D721Med (cell line): ENCODE measurements around the gene GCG.

Experiments
- DNase-seq: peaks from one replicate; pipeline ENCODE4 v3.0.0; 2011; ENCODE audit warnings: low spot score; ENCODE audit not compliant: insufficient read length
- FAIRE-seq: peaks from 2 replicates; lab custom pipeline; 2011; peaks lifted over from hg19 to GRCh38; lab: Jason Lieb, UNC
- TF ChIP-seq, protein P1 (sequence below): IDR thresholded peaks from 2 replicates; pipeline ENCODE4 v1.5.1; 2012; ENCODE audit warnings: mild to moderate bottlenecking, control low read depth; ENCODE audit not compliant: insufficient read depth; ENCODE audit errors: missing control alignments

The GCG gene

GRCh38 chr2:162185541-162186232 is 33.6 kb upstream of the GCG start:
- FAIRE-seq, result no peak
- DNase-seq, result no peak
- TF ChIP-seq, protein P1, sequence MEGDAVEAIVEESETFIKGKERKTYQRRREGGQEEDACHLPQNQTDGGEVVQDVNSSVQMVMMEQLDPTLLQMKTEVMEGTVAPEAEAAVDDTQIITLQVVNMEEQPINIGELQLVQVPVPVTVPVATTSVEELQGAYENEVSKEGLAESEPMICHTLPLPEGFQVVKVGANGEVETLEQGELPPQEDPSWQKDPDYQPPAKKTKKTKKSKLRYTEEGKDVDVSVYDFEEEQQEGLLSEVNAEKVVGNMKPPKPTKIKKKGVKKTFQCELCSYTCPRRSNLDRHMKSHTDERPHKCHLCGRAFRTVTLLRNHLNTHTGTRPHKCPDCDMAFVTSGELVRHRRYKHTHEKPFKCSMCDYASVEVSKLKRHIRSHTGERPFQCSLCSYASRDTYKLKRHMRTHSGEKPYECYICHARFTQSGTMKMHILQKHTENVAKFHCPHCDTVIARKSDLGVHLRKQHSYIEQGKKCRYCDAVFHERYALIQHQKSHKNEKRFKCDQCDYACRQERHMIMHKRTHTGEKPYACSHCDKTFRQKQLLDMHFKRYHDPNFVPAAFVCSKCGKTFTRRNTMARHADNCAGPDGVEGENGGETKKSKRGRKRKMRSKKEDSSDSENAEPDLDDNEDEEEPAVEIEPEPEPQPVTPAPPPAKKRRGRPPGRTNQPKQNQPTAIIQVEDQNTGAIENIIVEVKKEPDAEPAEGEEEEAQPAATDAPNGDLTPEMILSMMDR, result no peak

- TF ChIP-seq, protein P1, result no peak
- FAIRE-seq (no peak), DNase-seq (no peak)
Measured at GRCh38 chr2:162184821-162185450, 32.9 kb upstream of the GCG start.

DNA sequence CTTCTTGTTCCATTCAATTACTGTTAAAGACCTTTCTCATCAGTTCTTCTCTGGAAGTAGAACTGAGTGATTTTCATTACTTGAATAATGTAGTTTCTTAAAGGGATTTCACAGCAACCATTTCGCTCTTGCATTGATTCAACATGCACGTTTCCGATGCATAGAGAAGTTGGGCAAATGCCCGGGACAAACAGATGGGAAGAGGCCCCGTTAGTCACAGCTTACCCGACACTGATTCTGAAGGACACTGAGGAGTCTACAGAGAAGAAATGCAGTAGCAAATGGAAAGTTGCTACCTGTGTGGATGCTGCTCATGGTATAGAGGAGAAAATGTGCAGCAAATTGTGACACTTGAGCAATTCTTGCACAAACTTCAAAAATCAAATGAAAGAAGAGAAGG is 32.3 kb upstream of the GCG start:
- FAIRE-seq (no peak), DNase-seq (no peak)
- TF ChIP-seq, protein P1, result no peak

DNA sequence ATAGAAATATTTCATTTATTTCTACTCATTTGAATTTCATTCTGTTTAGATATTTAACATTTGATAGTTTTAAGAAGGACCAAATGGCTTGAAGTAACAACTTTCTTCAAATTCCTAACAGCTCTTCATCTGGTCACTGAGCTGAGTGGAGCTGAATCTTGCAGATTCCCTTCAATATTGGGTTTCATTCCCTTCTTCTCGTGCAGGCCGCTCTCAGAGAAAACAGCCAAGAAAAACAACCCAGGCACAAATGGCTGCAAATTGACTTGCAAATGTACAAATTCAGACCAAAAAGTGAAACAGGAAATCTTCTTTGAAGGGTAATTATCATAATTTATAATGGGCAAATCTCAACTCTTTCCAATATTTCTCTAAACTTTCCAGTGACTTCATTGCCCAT is 30.3 kb upstream of the GCG start:
- TF ChIP-seq, protein P1, result no peak
- DNase-seq (no peak), FAIRE-seq (no peak)

DNA sequence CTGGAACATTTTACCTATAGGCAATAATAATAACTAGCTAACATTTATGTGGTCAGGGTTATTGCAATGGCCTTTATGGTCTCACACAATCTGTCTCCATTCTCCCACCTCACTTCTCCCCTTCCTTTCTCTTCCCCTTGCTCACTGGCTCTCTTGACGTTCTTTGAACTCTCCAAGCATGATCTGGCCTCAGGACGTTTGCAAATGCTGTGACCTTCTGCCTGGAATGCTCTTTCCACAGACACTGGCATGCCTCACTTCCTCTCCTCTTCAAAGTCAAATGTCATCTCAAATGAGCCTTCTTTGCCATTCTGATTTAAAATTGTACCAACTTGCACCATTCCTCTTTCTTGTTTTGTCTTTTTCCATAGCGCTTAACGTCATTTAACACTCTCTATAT is 25.3 kb upstream of the GCG start:
- FAIRE-seq, result no peak
- TF ChIP-seq, protein P1, result no peak
- DNase-seq, result no peak

- TF ChIP-seq, protein P1, result no peak
Measured at GRCh38 chr2:162175714-162176113, 23.7 kb upstream of the GCG start.

GRCh38 chr2:162174746-162175145 is 22.7 kb upstream of the GCG start:
- DNase-seq, result no peak
- FAIRE-seq, result no peak
- TF ChIP-seq, protein P1, result no peak

More at GRCh38 chr2:162175714-162176113, 23.7 kb upstream of the GCG start:
- DNase-seq (no peak), FAIRE-seq (no peak)
